LHCN-M2 (cell line): ENCODE data around the gene GET4. TPM values are rescaled to one million over a fixed set of nuclear protein-coding genes. Genes with fewer than 3 reads are reported as not detected.

Experiments used
- total RNA-seq: library from RNA; depleted of rRNA; stranded (reverse); fragments of >200 nt; gene quantifications from 2 replicates; pipeline ENCODE4 v1.2.3, GENCODE V29; 2014; rRNA removed

GET4 gene
- total RNA-seq, 1 experiment from 2014 or later: 33.7 TPM

Other genes with a start within 250 kb of the GET4 start
- gene DNAAF5, start 149.9 kb upstream of the GET4 start, total RNA-seq: 55.9 and 68.0 TPM in 2 replicates
- 21.0 and 23.0 TPM in 2 replicates for gene PRKAR1B, start 149.3 kb upstream of the GET4 start, total RNA-seq
- gene SUN1, start 44.1 kb upstream of the GET4 start, total RNA-seq: 144 and 166 TPM in 2 replicates
- 0.19 and 0.57 TPM in 2 replicates for gene ADAP1, start 78.1 kb downstream of the GET4 start, total RNA-seq
- 6.5 TPM in 2 replicates for gene COX19, start 99.0 kb downstream of the GET4 start, total RNA-seq
- gene CYP2W1, start 106.6 kb downstream of the GET4 start, total RNA-seq: 0.06 TPM in 1 of 2 replicates, not detected in the other
- gene GPR146, start 168.0 kb downstream of the GET4 start, total RNA-seq: 4.2 and 4.6 TPM in 2 replicates
- 0.32 and 0.63 TPM in 2 replicates for gene GPER1, start 211.6 kb downstream of the GET4 start, total RNA-seq